Lung (tissue), 12 donors: ENCODE data around the gene SLC4A9. TPM values are rescaled to one million over a fixed set of nuclear protein-coding genes. Genes with fewer than 3 reads are reported as not detected.

Experiments
- ATAC-seq: fragments of 200-7000 bp; cut with Tn5 transposase; one replicate; pipeline ENCODE4 v1.9.1; 2020; ENCODE audit warnings: moderate number of reproducible peaks; ENCODE audit not compliant: insufficient read depth, low FRiP score
- DNase-seq, 3 donors: peaks; one replicate each; pipeline ENCODE4 v3.0.0-alpha.2; 2013 to 2017
- H3K27ac ChIP-seq, 2 donors: one replicate each; pipeline ENCODE4 v1.5.1; 2013; ENCODE audit warnings: mild to moderate bottlenecking in 2 of 2, moderate library complexity in 2 of 2, control low read depth in 1 of 2, inconsistent platforms in 1 of 2, low read depth in 1 of 2, low read length in 1 of 2
- H3K27me3 ChIP-seq, 3 donors: one replicate each; pipeline ENCODE4 v1.5.1; 2013; ENCODE audit warnings: low read length in 2 of 3; ENCODE audit not compliant: control insufficient read depth in 3 of 3, insufficient read depth in 3 of 3
- H3K36me3 ChIP-seq, 4 donors: one replicate each; pipeline ENCODE4 v1.5.1; 2013; ENCODE audit warnings: low read length in 4 of 4, mild to moderate bottlenecking in 1 of 4, moderate library complexity in 1 of 4; ENCODE audit not compliant: control insufficient read depth in 4 of 4, insufficient read depth in 4 of 4
- H3K4me1 ChIP-seq, 5 donors: one replicate each; pipeline ENCODE4 v1.5.1; 2013; ENCODE audit warnings: low read length in 5 of 5, mild to moderate bottlenecking in 2 of 5, moderate library complexity in 1 of 5; ENCODE audit not compliant: control insufficient read depth in 5 of 5, insufficient read depth in 5 of 5
- H3K4me3 ChIP-seq: one replicate; pipeline ENCODE4 v1.5.1; 2013; ENCODE audit warnings: mild to moderate bottlenecking, control low read depth, moderate library complexity
- H3K9ac ChIP-seq, 2 donors: one replicate each; pipeline ENCODE4 v1.5.1; 2013; ENCODE audit warnings: low read length in 2 of 2, control low read depth in 1 of 2; ENCODE audit not compliant: insufficient read depth in 1 of 2
- H3K9me3 ChIP-seq, 4 donors: one replicate each; pipeline ENCODE4 v1.5.1; 2013; ENCODE audit warnings: low read length in 3 of 4, mild to moderate bottlenecking in 1 of 4, moderate library complexity in 1 of 4; ENCODE audit not compliant: control insufficient read depth in 4 of 4, insufficient read depth in 3 of 4
- WGBS, 2 donors: extraction: QIAGEN DNeasy Blood & Tissue Kit; methylation state at CpG; one replicate each; pipeline ENCODE4 v1.1.7; 2013; 5-methylcytosine and 5-hydroxymethylcytosine counted together
- polyA plus RNA-seq, 2 donors: library from polyadenylated mRNA; stranded (reverse); fragments of 200-250 nt; gene quantifications; one replicate each; pipeline ENCODE4 v1.2.1, GENCODE V29; 2013
- total RNA-seq, 2 donors: library from RNA; depleted of rRNA in 1 of 2; stranded (reverse); fragments of >200 nt in 1 of 2; gene quantifications; one replicate each; pipeline ENCODE4 v1.2.1, GENCODE V29; 2014 to 2021
- TF ChIP-seq, protein P1 (sequence below): IDR thresholded peaks from 2 replicates; pipeline ENCODE4 v1.5.1; 2012; ENCODE audit warnings: mild to moderate bottlenecking; ENCODE audit errors: control extremely low read depth, extremely low read depth
- donor health status: control.
- donor health status: control.
- donor health status: Bipolar disorder and iron deficiency.
- donor health status: healthy.
- donor health status: DM: yes; HTN: yes; CAD: no.

Gene SLC4A9
- total and polyA plus RNA-seq, 4 donors = 0.05 to 0.18 (median 0.09) TPM

DNA sequence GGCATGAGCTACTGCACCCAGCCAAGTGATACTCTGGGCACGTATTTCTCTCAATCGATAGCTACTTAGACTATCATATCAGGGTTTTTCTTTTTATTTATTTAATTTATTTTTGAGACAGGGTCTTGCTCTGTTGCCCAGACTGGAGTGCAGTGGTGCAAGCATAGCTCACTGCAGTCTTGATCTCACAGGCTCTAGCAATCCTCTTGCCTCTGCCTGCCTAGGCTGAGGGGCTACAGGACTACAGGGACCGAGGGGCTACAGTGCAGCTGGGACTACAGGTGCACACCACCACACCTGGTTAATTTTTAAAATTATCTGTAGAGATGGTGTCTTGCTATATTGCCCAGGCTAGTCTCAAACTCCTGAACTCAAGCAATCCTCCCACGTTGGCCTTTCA, 21.4 kb downstream of the SLC4A9 start:
- 92 to 95% methylated on average over 4 of the region's 4 CpGs for WGBS, 2 donors

DNA sequence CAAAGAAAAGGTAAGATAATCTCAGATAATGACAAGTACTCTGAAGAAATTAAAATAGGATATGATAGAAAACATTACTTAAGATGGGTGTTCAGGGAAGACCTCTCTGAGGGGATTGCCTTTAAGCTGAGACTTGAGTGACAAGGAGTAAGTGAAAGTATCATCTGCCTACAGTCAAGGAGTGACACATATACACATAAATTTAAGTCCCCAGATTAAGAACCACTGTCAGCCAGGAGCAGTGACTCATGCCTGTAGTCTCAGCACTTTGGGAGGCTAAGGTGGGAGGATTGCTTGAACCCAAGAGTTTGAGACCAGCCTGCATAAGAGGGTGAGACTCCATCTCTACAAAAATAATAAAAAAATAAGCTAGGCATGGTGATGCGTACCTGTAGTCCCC, 22.0 kb downstream of the SLC4A9 start:
- Histone ChIP-seq H3K4me3 (no peak overlapping the region), H3K9ac (no peak overlapping the region), H3K4me1 (no peaks in the 10 kb centered on the region), H3K9me3 (no peaks in the 10 kb centered on the region), H3K27me3 (no peaks in the 10 kb centered on the region), H3K36me3 (no peaks in the 10 kb centered on the region), H3K27ac (no peak overlapping the region)
- TF ChIP-seq, protein P1, sequence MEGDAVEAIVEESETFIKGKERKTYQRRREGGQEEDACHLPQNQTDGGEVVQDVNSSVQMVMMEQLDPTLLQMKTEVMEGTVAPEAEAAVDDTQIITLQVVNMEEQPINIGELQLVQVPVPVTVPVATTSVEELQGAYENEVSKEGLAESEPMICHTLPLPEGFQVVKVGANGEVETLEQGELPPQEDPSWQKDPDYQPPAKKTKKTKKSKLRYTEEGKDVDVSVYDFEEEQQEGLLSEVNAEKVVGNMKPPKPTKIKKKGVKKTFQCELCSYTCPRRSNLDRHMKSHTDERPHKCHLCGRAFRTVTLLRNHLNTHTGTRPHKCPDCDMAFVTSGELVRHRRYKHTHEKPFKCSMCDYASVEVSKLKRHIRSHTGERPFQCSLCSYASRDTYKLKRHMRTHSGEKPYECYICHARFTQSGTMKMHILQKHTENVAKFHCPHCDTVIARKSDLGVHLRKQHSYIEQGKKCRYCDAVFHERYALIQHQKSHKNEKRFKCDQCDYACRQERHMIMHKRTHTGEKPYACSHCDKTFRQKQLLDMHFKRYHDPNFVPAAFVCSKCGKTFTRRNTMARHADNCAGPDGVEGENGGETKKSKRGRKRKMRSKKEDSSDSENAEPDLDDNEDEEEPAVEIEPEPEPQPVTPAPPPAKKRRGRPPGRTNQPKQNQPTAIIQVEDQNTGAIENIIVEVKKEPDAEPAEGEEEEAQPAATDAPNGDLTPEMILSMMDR = no peak
- ATAC-seq = no peak
- no peak for DNase-seq
- WGBS, 2 donors = 91 to 100% methylated on average over 1 of the region's 1 CpG

More for the DNA sequence above, 21.4 kb downstream of the SLC4A9 start:
- no peaks in the 10 kb centered on the region for H3K9me3 ChIP-seq
- H3K9ac ChIP-seq = no peak overlapping the region
- ATAC-seq = no peak
- no peak overlapping the region for H3K4me3 ChIP-seq
- no peaks in the 10 kb centered on the region for H3K36me3 ChIP-seq
- no peaks in the 10 kb centered on the region for H3K4me1 ChIP-seq
- TF ChIP-seq, protein P1 = no peak
- no peak overlapping the region for H3K27ac ChIP-seq
- DNase-seq = no peak
- H3K27me3 ChIP-seq = no peaks in the 10 kb centered on the region

DNA sequence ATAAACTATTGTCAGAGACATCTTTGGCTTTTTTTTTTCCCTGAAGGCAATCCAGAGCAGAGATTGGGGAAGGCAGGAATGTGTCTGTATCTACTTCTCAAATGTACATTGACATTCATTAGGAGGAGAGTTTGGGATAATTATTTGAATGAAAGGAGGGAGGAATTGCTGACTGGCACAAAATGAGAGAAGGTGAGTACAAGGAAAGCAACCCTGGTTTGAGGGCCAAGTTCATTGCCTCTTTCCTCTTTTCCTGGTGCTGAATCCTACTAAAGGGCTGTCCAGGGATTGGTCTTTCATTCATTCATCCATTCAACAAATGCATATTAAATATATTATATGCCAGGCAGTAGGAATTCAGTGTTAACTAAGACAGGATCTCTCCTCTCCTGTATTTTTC, 22.9 kb downstream of the SLC4A9 start:
- TF ChIP-seq, protein P1 = no peak
- no peak for ATAC-seq
- no peaks in the 10 kb centered on the region for H3K4me1 ChIP-seq
- DNase-seq = no peak
- H3K9ac ChIP-seq = no peak overlapping the region
- no peak overlapping the region for H3K4me3 ChIP-seq
- H3K27ac ChIP-seq = no peak overlapping the region
- H3K9me3 ChIP-seq = no peaks in the 10 kb centered on the region
- H3K27me3 ChIP-seq = no peaks in the 10 kb centered on the region
- no peaks in the 10 kb centered on the region for H3K36me3 ChIP-seq

DNA sequence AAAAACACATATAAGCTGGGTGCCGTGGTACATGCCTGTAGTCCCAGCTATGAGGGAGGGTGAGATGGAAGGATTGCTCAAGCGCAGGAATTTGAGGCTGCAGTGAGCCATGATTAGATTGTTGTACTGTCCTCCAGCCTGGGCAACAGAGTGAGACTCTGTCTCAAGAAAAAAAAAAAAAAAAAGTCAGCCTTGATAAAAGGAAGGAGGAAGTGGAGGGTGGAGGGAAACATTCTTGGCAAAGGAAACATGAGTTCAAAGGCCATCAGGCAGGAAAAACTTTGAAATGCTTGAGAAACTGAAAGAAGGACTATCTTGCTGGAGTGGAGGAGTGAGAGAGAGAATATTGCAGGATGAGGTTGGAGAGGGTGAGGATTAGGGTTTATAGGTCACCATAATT, 23.3 kb downstream of the SLC4A9 start:
- no peak overlapping the region for H3K4me3 ChIP-seq
- H3K27me3 ChIP-seq = no peaks in the 10 kb centered on the region
- 82 to 84% methylated on average over 2 of the region's 2 CpGs for WGBS, 2 donors
- ATAC-seq = no peak
- H3K36me3 ChIP-seq = no peaks in the 10 kb centered on the region
- H3K9ac ChIP-seq = no peak overlapping the region
- no peak for DNase-seq
- TF ChIP-seq, protein P1 = no peak
- no peaks in the 10 kb centered on the region for H3K4me1 ChIP-seq
- H3K9me3 ChIP-seq = no peaks in the 10 kb centered on the region
- no peak overlapping the region for H3K27ac ChIP-seq
